Activated CD4-positive, CD25-positive, alpha-beta regulatory T cell treated with anti-CD3 and anti-CD28 coated beads, Interleukin-2, amount 50 U/mL, for 72 hours (primary cell): ENCODE data around the gene S100A3.
A peak's percentile ranks its signal among the peaks of the same experiment; 100 is the strongest.
"Not testable (repeated sequence)": the region's sequence is repeated elsewhere in the genome, so short reads cannot be mapped to it uniquely, and the experiment has no call there.

ENCODE experiments used
- DNase-seq: peaks from one replicate; pipeline ENCODE4 v3.0.0; 2021

Gene S100A3

GRCh38 chr1:153534226-153534924 lies 14.7 kb downstream of the S100A3 start:
- DNase-seq, result no peak

GRCh38 chr1:153533689-153534201 lies 15.3 kb downstream of the S100A3 start:
- peak; percentile 28 for DNase-seq

- peak; percentile 80 for DNase-seq
These were observed 16.1 kb downstream of the S100A3 start for GRCh38 chr1:153532769-153533599.

GRCh38 chr1:153532181-153532580 lies 16.9 kb downstream of the S100A3 start:
- peak; percentile 36 for DNase-seq

- peak; percentile 26 for DNase-seq
These were observed 17.4 kb downstream of the S100A3 start for GRCh38 chr1:153531638-153532037.

GRCh38 chr1:153527683-153528040 lies 21.4 kb downstream of the S100A3 start:
- no peak for DNase-seq

GRCh38 chr1:153527023-153527682 lies 21.9 kb downstream of the S100A3 start:
- DNase-seq, result peak; percentile 11

GRCh38 chr1:153526132-153526543 lies 22.9 kb downstream of the S100A3 start:
- no peak for DNase-seq

- peak; percentile 17 for DNase-seq
These were observed 23.9 kb downstream of the S100A3 start for GRCh38 chr1:153525088-153525728.

- DNase-seq, result not testable (repeated sequence)
These were observed 26.6 kb downstream of the S100A3 start for GRCh38 chr1:153522353-153523048.

- DNase-seq, result not testable (repeated sequence)
These were observed 27.2 kb downstream of the S100A3 start for GRCh38 chr1:153521808-153522207.

GRCh38 chr1:153520818-153521476 lies 28.1 kb downstream of the S100A3 start:
- DNase-seq, result no peak

- not testable (repeated sequence) for DNase-seq
These were observed 28.8 kb downstream of the S100A3 start for GRCh38 chr1:153520137-153520691.

GRCh38 chr1:153519242-153519641 lies 29.8 kb downstream of the S100A3 start:
- DNase-seq, result no peak

- no peak for DNase-seq
These were observed 33.3 kb downstream of the S100A3 start for GRCh38 chr1:153515504-153516394.

- DNase-seq, result no peak
These were observed 35.4 kb downstream of the S100A3 start for GRCh38 chr1:153513666-153514065.

- DNase-seq, result no peak
These were observed 36.0 kb downstream of the S100A3 start for GRCh38 chr1:153513023-153513422.

GRCh38 chr1:153510984-153511410 lies 38.1 kb downstream of the S100A3 start:
- peak; percentile 83 for DNase-seq

GRCh38 chr1:153509729-153510354 lies 39.2 kb downstream of the S100A3 start:
- DNase-seq, result peak; percentile 63

- DNase-seq, result no peak
These were observed 40.0 kb downstream of the S100A3 start for GRCh38 chr1:153509036-153509435.
